ENCODE results near the gene WWOX. TPM values are rescaled to one million over a fixed set of nuclear protein-coding genes. Genes with fewer than 3 reads are reported as not detected.

WWOX gene
- polyA plus RNA-seq, 4 donors: 4.9 to 15.8 (median 7.0) TPM

DNA sequence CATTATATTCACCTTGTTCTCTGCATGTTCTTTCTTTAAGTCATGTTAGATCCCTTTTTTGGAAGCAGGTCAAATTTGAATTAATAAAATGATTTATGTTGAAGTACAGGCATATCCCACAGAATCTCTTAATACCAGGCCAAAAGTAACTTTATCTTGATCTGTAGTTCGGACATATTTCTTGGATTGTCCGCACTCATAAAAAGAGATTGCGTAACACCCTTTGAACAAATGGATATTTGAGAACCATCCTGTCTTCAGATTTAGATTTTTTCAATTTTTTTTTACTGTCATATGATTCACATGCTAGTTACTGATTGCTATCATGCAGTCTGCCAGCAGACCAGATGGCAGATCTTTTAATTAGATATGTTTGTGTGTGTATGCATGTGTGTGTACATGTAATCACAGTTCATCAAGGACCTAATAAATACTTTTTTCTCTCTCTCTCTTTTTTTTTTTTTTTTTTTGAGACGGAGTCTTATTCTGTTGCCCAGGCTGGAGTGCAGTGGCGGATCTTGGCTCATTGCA, 352.6 kb downstream of the WWOX start:
- no peaks in the 10 kb centered on the region for H3K9me3 ChIP-seq (ENCODE audit: control insufficient read depth in 2 of 2, insufficient read depth in 1 of 2, low read depth in 1 of 2, low read length in 1 of 2)
- no peak overlapping the region for H3K4me3 ChIP-seq (ENCODE audit: low read depth in 1 of 3, low read length in 3 of 3)
- H3K27ac ChIP-seq (ENCODE audit: low read depth in 1 of 3, low read length in 2 of 3): no peak overlapping the region
- FAIRE-seq (no peak), DNase-seq (no peak)
- no peaks in the 10 kb centered on the region for H3K4me1 ChIP-seq (ENCODE audit: control insufficient read depth in 3 of 3, insufficient read depth in 2 of 3, low read depth in 1 of 3, low read length in 2 of 3)
- no peaks in the 10 kb centered on the region for H3K36me3 ChIP-seq (ENCODE audit: control insufficient read depth in 3 of 3, insufficient read depth in 2 of 3, low read depth in 1 of 3, low read length in 3 of 3)
- H3K27me3 ChIP-seq (ENCODE audit: control insufficient read depth in 3 of 3, insufficient read depth in 3 of 3, low read length in 3 of 3): no peaks in the 10 kb centered on the region
- WGBS, 3 donors: 93 to 96% (median 94%) methylated on average over 5 of the region's 5 CpGs

DNA sequence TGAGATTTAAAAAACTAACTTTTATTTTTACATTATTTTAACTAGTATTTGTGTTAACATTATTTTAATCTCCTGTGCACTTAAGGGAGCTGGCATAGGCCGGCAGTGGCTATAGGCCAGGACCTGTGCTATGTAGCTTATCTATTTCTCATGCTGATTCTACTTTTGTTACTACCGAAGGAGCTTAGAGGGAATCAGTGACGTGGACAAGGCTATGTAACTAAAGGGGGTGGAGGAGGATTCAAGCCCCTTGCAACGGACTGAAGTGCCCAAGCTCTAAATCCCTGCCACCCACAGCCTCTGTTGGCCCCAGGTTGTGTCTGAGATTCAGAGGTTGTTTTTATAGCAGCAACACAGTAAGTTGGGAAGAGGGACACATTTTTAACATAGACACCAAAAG, 356.4 kb downstream of the WWOX start:
- H3K4me3 ChIP-seq (ENCODE audit: low read depth in 1 of 3, low read length in 3 of 3): no peak overlapping the region
- WGBS, 3 donors: 84 to 87% (median 86%) methylated on average over 4 of the region's 4 CpGs
- H3K4me1 ChIP-seq (ENCODE audit: control insufficient read depth in 3 of 3, insufficient read depth in 2 of 3, low read depth in 1 of 3, low read length in 2 of 3): no peaks in the 10 kb centered on the region
- H3K36me3 ChIP-seq (ENCODE audit: control insufficient read depth in 3 of 3, insufficient read depth in 2 of 3, low read depth in 1 of 3, low read length in 3 of 3): no peaks in the 10 kb centered on the region
- no peak for DNase-seq
- H3K9me3 ChIP-seq (ENCODE audit: control insufficient read depth in 2 of 2, insufficient read depth in 1 of 2, low read depth in 1 of 2, low read length in 1 of 2): no peaks in the 10 kb centered on the region
- no peak for FAIRE-seq
- H3K27ac ChIP-seq (ENCODE audit: low read depth in 1 of 3, low read length in 2 of 3): no peak overlapping the region
- H3K27me3 ChIP-seq (ENCODE audit: control insufficient read depth in 3 of 3, insufficient read depth in 3 of 3, low read length in 3 of 3): no peaks in the 10 kb centered on the region

DNA sequence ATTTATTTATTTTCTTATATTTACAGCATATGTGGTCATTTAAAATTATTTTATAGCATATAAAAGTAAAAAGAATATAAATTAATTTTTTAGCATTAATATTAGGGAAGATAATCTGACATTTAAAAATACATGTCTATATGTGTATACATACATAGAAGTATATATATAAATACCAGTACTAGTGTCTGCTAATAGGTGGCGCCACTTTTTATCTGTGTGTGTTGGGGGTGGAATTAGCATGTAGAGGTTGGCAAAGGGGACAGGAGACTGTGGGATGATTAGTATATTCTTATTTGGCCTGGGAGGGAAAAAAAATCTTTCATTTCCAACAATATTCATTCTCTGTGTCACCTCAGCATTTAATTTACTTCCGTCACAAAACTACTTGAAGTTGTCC, 359.1 kb downstream of the WWOX start:
- no peaks in the 10 kb centered on the region for H3K36me3 ChIP-seq (ENCODE audit: control insufficient read depth in 3 of 3, insufficient read depth in 2 of 3, low read depth in 1 of 3, low read length in 3 of 3)
- no peak overlapping the region for H3K4me3 ChIP-seq (ENCODE audit: low read depth in 1 of 3, low read length in 3 of 3)
- H3K27ac ChIP-seq (ENCODE audit: low read depth in 1 of 3, low read length in 2 of 3): no peak overlapping the region
- no peaks in the 10 kb centered on the region for H3K4me1 ChIP-seq (ENCODE audit: control insufficient read depth in 3 of 3, insufficient read depth in 2 of 3, low read depth in 1 of 3, low read length in 2 of 3)
- DNase-seq (no peak), FAIRE-seq (no peak)
- WGBS, 3 donors: 90 to 98% (median 96%) methylated on average over 2 of the region's 2 CpGs
- no peaks in the 10 kb centered on the region for H3K27me3 ChIP-seq (ENCODE audit: control insufficient read depth in 3 of 3, insufficient read depth in 3 of 3, low read length in 3 of 3)
- H3K9me3 ChIP-seq (ENCODE audit: control insufficient read depth in 2 of 2, insufficient read depth in 1 of 2, low read depth in 1 of 2, low read length in 1 of 2): no peaks in the 10 kb centered on the region

DNA sequence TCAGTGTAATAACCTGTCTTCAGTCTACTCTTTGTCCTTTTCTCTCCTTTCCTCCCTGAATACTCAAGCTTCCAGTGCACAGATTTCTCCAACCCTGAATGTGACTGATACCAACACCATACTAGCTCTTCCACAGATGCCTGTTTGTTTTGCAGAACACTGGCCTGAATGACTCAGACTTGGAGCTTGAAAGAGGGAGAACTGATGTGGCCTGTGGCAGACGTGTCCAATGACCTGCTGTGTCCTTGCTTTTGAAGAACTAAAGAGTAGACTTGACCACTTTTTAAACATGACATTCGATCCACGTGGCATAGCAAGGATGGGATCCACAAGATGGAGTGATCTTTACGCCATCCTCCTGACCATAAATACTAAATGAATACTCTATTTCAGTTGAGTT, 361.0 kb downstream of the WWOX start:
- no peak overlapping the region for H3K27ac ChIP-seq (ENCODE audit: low read depth in 1 of 3, low read length in 2 of 3)
- H3K36me3 ChIP-seq (ENCODE audit: control insufficient read depth in 3 of 3, insufficient read depth in 2 of 3, low read depth in 1 of 3, low read length in 3 of 3): no peaks in the 10 kb centered on the region
- no peaks in the 10 kb centered on the region for H3K4me1 ChIP-seq (ENCODE audit: control insufficient read depth in 3 of 3, insufficient read depth in 2 of 3, low read depth in 1 of 3, low read length in 2 of 3)
- no peak for DNase-seq
- H3K9me3 ChIP-seq (ENCODE audit: control insufficient read depth in 2 of 2, insufficient read depth in 1 of 2, low read depth in 1 of 2, low read length in 1 of 2): peaks cover 0 to 10% of the 10 kb centered on the region in 2 donors
- no peak for FAIRE-seq
- no peaks in the 10 kb centered on the region for H3K27me3 ChIP-seq (ENCODE audit: control insufficient read depth in 3 of 3, insufficient read depth in 3 of 3, low read length in 3 of 3)
- H3K4me3 ChIP-seq (ENCODE audit: low read depth in 1 of 3, low read length in 3 of 3): no peak overlapping the region
- 89 to 90% (median 89%) methylated on average over 4 of the region's 4 CpGs for whole genome bisulfite sequencing, 3 donors

DNA sequence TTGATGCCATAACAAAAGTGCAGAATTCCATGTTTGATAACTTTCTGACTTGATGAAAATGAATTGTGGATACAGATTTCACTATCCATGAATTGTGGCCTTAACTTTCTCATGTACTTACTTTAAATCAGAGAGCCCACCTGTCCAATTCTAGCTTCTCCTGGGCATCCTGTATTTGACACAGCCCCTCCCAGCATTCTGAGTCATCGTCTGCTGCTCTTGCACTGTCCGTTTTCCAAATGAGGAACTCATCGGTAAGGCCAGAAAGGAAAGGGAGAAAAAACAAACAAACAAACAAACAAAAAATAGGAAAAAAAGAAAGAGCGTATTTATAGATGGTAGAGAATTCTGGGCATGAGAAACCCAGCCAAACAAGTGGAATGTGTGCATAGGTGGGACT, 361.6 kb downstream of the WWOX start:
- no peak overlapping the region for H3K4me3 ChIP-seq (ENCODE audit: low read depth in 1 of 3, low read length in 3 of 3)
- H3K4me1 ChIP-seq (ENCODE audit: control insufficient read depth in 3 of 3, insufficient read depth in 2 of 3, low read depth in 1 of 3, low read length in 2 of 3): no peaks in the 10 kb centered on the region
- DNase-seq (no peak), FAIRE-seq (no peak)
- no peaks in the 10 kb centered on the region for H3K36me3 ChIP-seq (ENCODE audit: control insufficient read depth in 3 of 3, insufficient read depth in 2 of 3, low read depth in 1 of 3, low read length in 3 of 3)
- no peak overlapping the region for H3K27ac ChIP-seq (ENCODE audit: low read depth in 1 of 3, low read length in 2 of 3)
- H3K27me3 ChIP-seq (ENCODE audit: control insufficient read depth in 3 of 3, insufficient read depth in 3 of 3, low read length in 3 of 3): no peaks in the 10 kb centered on the region
- H3K9me3 ChIP-seq (ENCODE audit: control insufficient read depth in 2 of 2, insufficient read depth in 1 of 2, low read depth in 1 of 2, low read length in 1 of 2): peaks cover 0 to 10% of the 10 kb centered on the region in 2 donors
- WGBS, 3 donors: 72 to 82% (median 76%) methylated on average over 4 of the region's 4 CpGs

DNA sequence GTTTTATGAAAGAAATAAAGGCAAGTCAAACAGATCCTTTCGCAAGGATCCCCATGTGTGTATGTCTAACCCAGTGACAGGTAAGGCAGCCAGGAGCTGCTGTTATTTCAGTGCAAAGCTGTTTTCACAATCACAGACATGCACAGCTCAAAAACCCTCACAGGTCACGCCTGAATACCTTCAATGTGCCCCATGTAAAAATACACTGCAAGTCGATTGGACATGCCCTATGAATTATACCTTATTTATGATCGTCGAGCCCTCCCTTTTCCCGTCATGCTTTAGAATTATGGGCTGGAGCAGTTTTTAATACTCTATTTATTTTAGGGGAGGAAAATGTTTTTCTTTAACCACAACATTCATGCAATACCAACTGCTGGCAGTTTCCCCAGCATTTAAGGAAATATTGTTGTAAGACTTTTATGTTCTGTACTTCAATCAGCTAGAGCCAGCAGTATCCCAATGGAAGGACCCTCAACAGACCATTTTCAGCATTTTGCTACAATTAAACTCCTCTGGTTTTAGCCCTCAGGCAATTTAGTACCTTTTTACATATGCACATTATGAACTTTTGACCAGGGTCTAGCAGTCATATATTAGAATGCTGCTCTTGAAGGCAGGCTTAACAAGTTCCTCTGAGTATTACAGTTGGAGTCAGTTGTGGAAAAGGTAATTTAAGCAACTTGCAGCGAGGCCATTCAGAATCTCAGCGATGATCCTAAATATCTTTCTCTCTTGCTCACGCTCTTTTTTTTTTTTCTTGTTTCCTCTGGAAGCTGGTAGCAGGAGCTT, 362.2 kb downstream of the WWOX start:
- H3K27ac ChIP-seq (ENCODE audit: low read depth in 1 of 3, low read length in 2 of 3): no peak overlapping the region

DNA sequence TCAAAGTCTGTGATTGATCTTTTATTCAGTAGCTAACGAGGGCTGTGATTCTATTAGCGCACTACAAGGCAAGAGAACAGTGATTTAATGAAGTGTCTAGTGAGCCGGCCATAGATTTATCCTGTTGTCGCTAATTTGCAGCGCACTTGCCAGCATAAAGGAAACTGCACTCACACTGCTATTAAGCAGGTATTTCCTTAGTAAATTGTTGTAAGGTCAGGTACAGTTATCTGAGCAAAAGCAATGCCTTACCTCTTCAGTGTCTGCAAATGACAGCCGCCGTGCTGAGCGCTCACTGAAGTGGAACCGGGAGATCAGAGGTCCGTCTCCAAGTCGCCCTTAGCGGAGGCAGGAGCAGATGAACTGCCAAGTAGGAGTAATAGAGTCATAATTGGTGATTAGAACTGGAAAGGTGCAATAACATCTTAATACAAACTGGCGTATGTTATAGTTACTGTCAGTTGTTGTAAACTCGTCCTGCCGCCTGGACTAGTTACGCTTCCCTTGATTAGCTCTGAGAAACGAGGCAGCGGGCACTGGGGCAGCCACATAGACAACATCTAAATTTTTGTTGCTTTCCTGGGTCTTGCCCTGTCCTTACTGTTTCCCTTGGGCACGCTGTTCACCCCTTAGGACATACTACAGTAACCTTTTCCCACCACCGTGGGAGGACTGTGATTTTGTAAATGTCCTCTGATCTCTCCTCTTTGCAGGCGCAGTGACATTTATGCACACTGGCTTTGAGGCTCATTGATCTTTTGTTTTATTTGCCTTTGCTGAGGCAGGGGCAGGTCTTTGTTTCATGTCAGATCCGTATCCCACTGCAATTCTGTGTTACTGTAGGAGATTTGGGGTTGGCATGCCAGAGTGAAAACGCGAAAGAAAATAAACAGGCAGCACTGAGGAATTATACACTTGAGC, 363.1 kb downstream of the WWOX start:
- no peaks in the 10 kb centered on the region for H3K4me1 ChIP-seq (ENCODE audit: control insufficient read depth in 3 of 3, insufficient read depth in 2 of 3, low read depth in 1 of 3, low read length in 2 of 3)
- H3K4me3 ChIP-seq (ENCODE audit: low read depth in 1 of 3, low read length in 3 of 3): no peak overlapping the region
- no peaks in the 10 kb centered on the region for H3K27me3 ChIP-seq (ENCODE audit: control insufficient read depth in 3 of 3, insufficient read depth in 3 of 3, low read length in 3 of 3)
- H3K36me3 ChIP-seq (ENCODE audit: control insufficient read depth in 3 of 3, insufficient read depth in 2 of 3, low read depth in 1 of 3, low read length in 3 of 3): no peaks in the 10 kb centered on the region
- H3K9me3 ChIP-seq (ENCODE audit: control insufficient read depth in 2 of 2, insufficient read depth in 1 of 2, low read depth in 1 of 2, low read length in 1 of 2): peaks cover 0 to 10% of the 10 kb centered on the region in 2 donors
- H3K27ac ChIP-seq (ENCODE audit: low read depth in 1 of 3, low read length in 2 of 3): no peak overlapping the region
- 81 to 85% (median 84%) methylated on average over 24 of the region's 24 CpGs for WGBS, 3 donors
- FAIRE-seq (no peak), DNase-seq (no peak)

More for the DNA sequence above, 362.2 kb downstream of the WWOX start:
- no peak for FAIRE-seq
- Histone ChIP-seq H3K4me3 (ENCODE audit: low read depth in 1 of 3, low read length in 3 of 3) (no peak overlapping the region), H3K4me1 (ENCODE audit: control insufficient read depth in 3 of 3, insufficient read depth in 2 of 3, low read depth in 1 of 3, low read length in 2 of 3) (no peaks in the 10 kb centered on the region), H3K27me3 (ENCODE audit: control insufficient read depth in 3 of 3, insufficient read depth in 3 of 3, low read length in 3 of 3) (no peaks in the 10 kb centered on the region), H3K9me3 (ENCODE audit: control insufficient read depth in 2 of 2, insufficient read depth in 1 of 2, low read depth in 1 of 2, low read length in 1 of 2) (peaks cover 0 to 10% of the 10 kb centered on the region in 2 donors), H3K36me3 (ENCODE audit: control insufficient read depth in 3 of 3, insufficient read depth in 2 of 3, low read depth in 1 of 3, low read length in 3 of 3) (no peaks in the 10 kb centered on the region)
- 75 to 88% (median 86%) methylated on average over 9 of the region's 9 CpGs for WGBS, 3 donors
- no peak for DNase-seq

DNA sequence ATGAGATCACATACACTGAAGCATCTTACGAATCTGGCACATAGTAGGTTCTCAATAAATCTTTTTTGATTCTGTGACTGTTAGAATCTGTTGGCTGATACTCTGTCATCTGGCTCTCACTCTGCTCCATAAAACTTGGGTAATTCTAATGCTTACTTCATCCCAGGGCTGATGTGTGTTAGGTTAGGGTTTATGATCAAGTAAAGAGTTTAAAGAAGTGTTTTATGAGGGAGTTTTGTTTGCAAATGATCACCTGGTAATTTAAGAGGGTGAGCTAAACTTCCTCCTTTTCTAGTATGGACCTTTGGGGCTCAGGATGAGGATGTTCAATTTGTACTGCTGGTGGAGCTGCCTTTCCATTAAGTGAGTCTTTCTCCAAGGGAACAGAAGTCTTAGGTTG, 364.1 kb downstream of the WWOX start:
- Histone ChIP-seq H3K4me1 (ENCODE audit: control insufficient read depth in 3 of 3, insufficient read depth in 2 of 3, low read depth in 1 of 3, low read length in 2 of 3) (no peaks in the 10 kb centered on the region), H3K9me3 (ENCODE audit: control insufficient read depth in 2 of 2, insufficient read depth in 1 of 2, low read depth in 1 of 2, low read length in 1 of 2) (peaks cover 0 to 10% of the 10 kb centered on the region in 2 donors), H3K4me3 (ENCODE audit: low read depth in 1 of 3, low read length in 3 of 3) (no peak overlapping the region), H3K27me3 (ENCODE audit: control insufficient read depth in 3 of 3, insufficient read depth in 3 of 3, low read length in 3 of 3) (no peaks in the 10 kb centered on the region), H3K36me3 (ENCODE audit: control insufficient read depth in 3 of 3, insufficient read depth in 2 of 3, low read depth in 1 of 3, low read length in 3 of 3) (no peaks in the 10 kb centered on the region), H3K27ac (ENCODE audit: low read depth in 1 of 3, low read length in 2 of 3) (no peak overlapping the region)
- no peak for DNase-seq
- WGBS, 3 donors: 76 to 89% (median 85%) methylated on average over 1 of the region's 1 CpG
- FAIRE-seq: no peak
